Subcutaneous abdominal adipose tissue (tissue), 5 donors: ENCODE data around the gene TEK.

ENCODE experiments used
- H3K27ac ChIP-seq: one replicate; pipeline ENCODE4 v1.7.0; 2013; ENCODE audit warnings: low read depth, mild to moderate bottlenecking, inconsistent platforms, low read length, moderate library complexity
- H3K27me3 ChIP-seq, 5 donors: one replicate each; pipeline ENCODE4 v1.7.0; 2013; ENCODE audit warnings: low read length in 5 of 5, inconsistent platforms in 1 of 5; ENCODE audit not compliant: control insufficient read depth in 5 of 5, insufficient read depth in 4 of 5
- H3K36me3 ChIP-seq, 5 donors: one replicate each; pipeline ENCODE4 v1.7.0; 2013; ENCODE audit warnings: low read length in 5 of 5; ENCODE audit not compliant: control insufficient read depth in 5 of 5, insufficient read depth in 5 of 5
- H3K4me1 ChIP-seq, 5 donors: one replicate each; pipeline ENCODE4 v1.7.0; 2013; ENCODE audit warnings: low read length in 5 of 5, mild to moderate bottlenecking in 3 of 5, moderate library complexity in 1 of 5; ENCODE audit not compliant: control insufficient read depth in 5 of 5, insufficient read depth in 5 of 5
- H3K4me3 ChIP-seq, 5 donors: one replicate each; pipeline ENCODE4 v1.7.0; 2013; ENCODE audit warnings: low read length in 5 of 5, low read depth in 1 of 5
- H3K9ac ChIP-seq, 5 donors: one replicate each; pipeline ENCODE4 v1.7.0; 2013; ENCODE audit warnings: low read length in 5 of 5, mild to moderate bottlenecking in 4 of 5, moderate library complexity in 3 of 5
- H3K9me3 ChIP-seq, 5 donors: one replicate each; pipeline ENCODE4 v1.7.0; 2013; ENCODE audit warnings: low read length in 5 of 5; ENCODE audit not compliant: control insufficient read depth in 5 of 5
- donor health status: healthy.
- donor health status: healthy.
- donor health status: healthy.
- donor health status: healthy.
- donor health status: healthy.

Gene TEK

GRCh38 chr9:27184556-27185351, 75.7 kb downstream of the TEK start:
- H3K27me3 ChIP-seq, result no peaks in the 10 kb centered on the region
- H3K9ac ChIP-seq, result no peak overlapping the region
- no peaks in the 10 kb centered on the region for H3K9me3 ChIP-seq
- peaks cover 0 to 12% (median 0%) of the 10 kb centered on the region in 5 donors for H3K36me3 ChIP-seq
- H3K4me3 ChIP-seq, result no peak overlapping the region
- peak overlapping the region; percentile 25 for H3K27ac ChIP-seq
- peaks cover 0 to 20% (median 9%) of the 10 kb centered on the region in 5 donors for H3K4me1 ChIP-seq

GRCh38 chr9:27188426-27188825, 79.4 kb downstream of the TEK start:
- Histone ChIP-seq H3K4me3 (no peak overlapping the region), H3K27me3 (no peaks in the 10 kb centered on the region), H3K9ac (no peak overlapping the region), H3K27ac (no peak overlapping the region), H3K4me1 (peaks cover 0 to 19% (median 8%) of the 10 kb centered on the region in 5 donors), H3K36me3 (peaks cover 0 to 9% (median 0%) of the 10 kb centered on the region in 5 donors), H3K9me3 (no peaks in the 10 kb centered on the region)

DNA sequence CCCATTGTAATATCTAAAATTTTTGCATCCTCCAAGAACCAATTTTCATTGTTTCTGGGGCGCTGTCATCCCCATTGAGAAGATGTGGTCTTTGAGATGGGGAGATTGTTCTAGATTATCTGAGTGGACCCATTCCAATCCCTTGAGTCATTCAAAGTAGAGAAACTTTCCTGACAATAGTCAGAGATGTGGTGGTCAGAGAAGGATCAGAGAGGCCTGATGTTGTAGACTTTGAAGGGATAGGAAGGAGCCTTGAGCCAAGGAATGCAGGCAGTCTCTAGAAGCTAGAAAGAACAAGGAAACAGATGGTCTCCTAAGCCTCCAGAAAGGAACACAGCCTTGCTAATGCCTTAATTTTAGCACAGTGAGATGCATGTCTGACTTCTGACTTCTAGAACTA, 80.4 kb downstream of the TEK start:
- Histone ChIP-seq H3K27ac (no peak overlapping the region), H3K4me3 (no peak overlapping the region), H3K9ac (no peak overlapping the region)

DNA sequence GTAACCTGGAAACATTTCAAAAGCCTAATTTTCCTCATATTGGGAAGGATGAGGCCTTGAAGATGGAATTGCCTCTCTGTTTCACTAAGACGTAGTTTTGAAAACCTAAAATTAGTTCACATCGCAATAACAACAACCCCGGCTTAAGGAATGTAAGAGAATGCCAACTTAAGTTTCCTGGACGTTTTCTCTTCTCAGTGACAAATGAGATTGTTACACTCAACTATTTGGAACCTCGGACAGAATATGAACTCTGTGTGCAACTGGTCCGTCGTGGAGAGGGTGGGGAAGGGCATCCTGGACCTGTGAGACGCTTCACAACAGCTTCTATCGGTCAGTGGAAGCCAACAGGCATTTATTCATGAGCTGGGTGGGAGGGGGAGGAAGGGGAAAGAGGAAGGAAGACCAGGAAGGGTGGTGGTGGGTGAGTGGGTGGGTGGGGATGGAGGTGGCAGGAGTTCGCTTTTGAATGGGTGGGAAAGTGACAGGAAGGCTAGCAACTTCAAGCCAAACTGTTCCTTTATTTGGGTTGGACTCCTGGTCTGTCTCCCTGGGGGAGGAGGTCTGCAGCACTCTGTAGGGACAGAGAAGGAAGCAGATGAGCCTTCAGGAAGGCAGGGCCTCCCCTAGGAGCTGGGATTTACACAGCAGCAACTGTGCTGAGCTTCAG, 83.4 kb downstream of the TEK start:
- H3K27ac ChIP-seq, result no peak overlapping the region
- peaks cover 0 to 26% (median 3%) of the 10 kb centered on the region in 5 donors for H3K4me1 ChIP-seq
- no peaks in the 10 kb centered on the region for H3K27me3 ChIP-seq
- H3K9me3 ChIP-seq, result no peaks in the 10 kb centered on the region
- H3K4me3 ChIP-seq, result no peak overlapping the region
- no peak overlapping the region for H3K9ac ChIP-seq
- H3K36me3 ChIP-seq, result peaks cover 0 to 2% (median 0%) of the 10 kb centered on the region in 5 donors

More for the DNA sequence above, 80.4 kb downstream of the TEK start:
- H3K27me3 ChIP-seq, result no peaks in the 10 kb centered on the region
- H3K9me3 ChIP-seq, result no peaks in the 10 kb centered on the region
- H3K4me1 ChIP-seq, result peaks cover 0 to 13% (median 3%) of the 10 kb centered on the region in 5 donors
- H3K36me3 ChIP-seq, result peaks cover 0 to 3% (median 0%) of the 10 kb centered on the region in 5 donors

DNA sequence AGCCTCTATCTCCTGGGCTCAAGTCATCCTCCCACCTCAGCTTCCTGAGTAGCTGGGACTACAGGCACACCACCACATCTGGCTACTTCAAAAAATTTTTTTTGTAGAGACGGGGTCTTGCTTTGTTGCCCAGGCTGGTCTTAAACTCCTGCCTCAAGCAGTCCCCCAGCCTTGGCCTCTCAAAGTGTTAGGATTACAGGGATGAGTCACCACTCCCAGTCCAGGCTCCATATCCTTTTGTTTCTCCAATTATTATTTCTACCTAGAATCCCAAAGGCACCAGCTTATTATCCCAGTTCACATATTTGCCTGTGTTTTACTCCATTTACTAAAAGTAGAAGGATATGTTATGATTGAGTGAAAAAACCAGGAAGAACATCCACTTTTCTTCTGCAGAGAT, 84.9 kb downstream of the TEK start:
- H3K27ac ChIP-seq, result no peak overlapping the region
- peaks cover 0 to 26% (median 3%) of the 10 kb centered on the region in 5 donors for H3K4me1 ChIP-seq
- H3K27me3 ChIP-seq, result no peaks in the 10 kb centered on the region
- H3K9ac ChIP-seq, result no peak overlapping the region
- H3K4me3 ChIP-seq, result no peak overlapping the region
- no peaks in the 10 kb centered on the region for H3K9me3 ChIP-seq
- H3K36me3 ChIP-seq, result peaks cover 0 to 7% (median 0%) of the 10 kb centered on the region in 5 donors

- no peak overlapping the region for H3K9ac ChIP-seq
- peaks cover 0 to 26% (median 3%) of the 10 kb centered on the region in 5 donors for H3K4me1 ChIP-seq
- no peak overlapping the region for H3K27ac ChIP-seq
- no peaks in the 10 kb centered on the region for H3K9me3 ChIP-seq
- H3K36me3 ChIP-seq, result peaks cover 0 to 7% (median 0%) of the 10 kb centered on the region in 5 donors
- no peak overlapping the region for H3K4me3 ChIP-seq
- no peaks in the 10 kb centered on the region for H3K27me3 ChIP-seq
Measured at GRCh38 chr9:27194401-27195091, 85.5 kb downstream of the TEK start.

DNA sequence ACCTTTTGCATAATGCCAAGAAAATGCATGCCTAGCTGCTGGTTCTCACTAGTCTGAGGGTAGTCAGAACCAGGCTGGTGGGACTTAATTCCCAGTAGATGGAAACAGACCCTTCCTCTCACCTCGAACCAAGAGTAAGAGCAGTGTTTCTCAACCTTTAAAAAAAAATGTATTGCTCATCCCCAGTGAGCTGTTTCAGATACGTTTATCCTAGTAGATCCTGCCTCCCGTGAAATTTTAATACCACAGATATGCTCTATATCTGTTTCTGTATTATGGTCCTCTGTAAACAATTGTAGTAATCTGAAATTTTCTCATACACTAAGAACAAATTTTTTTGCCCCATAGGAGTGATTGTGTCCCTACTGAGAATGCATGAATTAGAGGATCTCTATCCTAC, 86.2 kb downstream of the TEK start:
- Histone ChIP-seq H3K4me3 (no peak overlapping the region), H3K27me3 (no peaks in the 10 kb centered on the region), H3K36me3 (peaks cover 0 to 7% (median 0%) of the 10 kb centered on the region in 5 donors), H3K9me3 (no peaks in the 10 kb centered on the region), H3K27ac (no peak overlapping the region), H3K4me1 (peaks cover 0 to 26% (median 3%) of the 10 kb centered on the region in 5 donors), H3K9ac (no peak overlapping the region)

- H3K36me3 ChIP-seq, result peaks cover 0 to 7% (median 0%) of the 10 kb centered on the region in 5 donors
- no peak overlapping the region for H3K4me3 ChIP-seq
- no peaks in the 10 kb centered on the region for H3K27me3 ChIP-seq
- H3K9me3 ChIP-seq, result no peaks in the 10 kb centered on the region
- peaks cover 0 to 26% (median 3%) of the 10 kb centered on the region in 5 donors for H3K4me1 ChIP-seq
- no peak overlapping the region for H3K9ac ChIP-seq
- no peak overlapping the region for H3K27ac ChIP-seq
Measured at GRCh38 chr9:27196383-27196782, 87.4 kb downstream of the TEK start.

DNA sequence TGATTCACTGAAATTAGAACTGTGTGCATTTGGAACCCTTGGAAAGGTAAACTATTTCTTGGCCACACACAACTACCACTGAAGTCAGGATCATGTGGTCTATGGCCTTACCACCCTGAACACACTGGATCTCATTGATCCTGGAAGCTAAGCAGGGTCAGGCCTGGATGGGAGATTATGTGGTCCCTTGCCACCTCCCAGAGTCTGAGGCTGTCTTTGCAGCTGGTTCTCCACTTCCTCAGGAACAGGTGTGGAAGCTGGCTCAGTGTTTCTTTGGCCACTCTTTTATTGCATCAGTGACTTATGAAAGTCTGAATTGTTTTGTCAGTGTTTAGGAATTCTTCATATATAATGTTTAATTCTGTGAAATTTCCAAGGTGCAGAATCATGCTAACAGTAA, 89.2 kb downstream of the TEK start:
- peaks cover 0 to 20% (median 4%) of the 10 kb centered on the region in 5 donors for H3K36me3 ChIP-seq
- H3K4me1 ChIP-seq, result peaks cover 0 to 17% (median 0%) of the 10 kb centered on the region in 5 donors
- H3K9ac ChIP-seq, result no peak overlapping the region
- no peak overlapping the region for H3K4me3 ChIP-seq
- no peak overlapping the region for H3K27ac ChIP-seq
- no peaks in the 10 kb centered on the region for H3K27me3 ChIP-seq
- no peaks in the 10 kb centered on the region for H3K9me3 ChIP-seq
